NCI-H2081 treated with DMSO at 0.1 percent for 48 hours (cell line): Measurements from ENCODE around the gene TSPOAP1.

Experiments
- DNase-seq: peaks from one replicate; lab custom pipeline; 2025; lab: John Stamatoyannopoulos, UW

Gene TSPOAP1

GRCh38 chr17:58339755-58340404 lies 11.3 kb upstream of the TSPOAP1 start:
- no peak for DNase-seq

- DNase-seq: no peak
Measured at GRCh38 chr17:58338841-58339754, 10.5 kb upstream of the TSPOAP1 start.

GRCh38 chr17:58338454-58338840 lies 9.9 kb upstream of the TSPOAP1 start:
- no peak for DNase-seq

- DNase-seq: no peak
Measured at GRCh38 chr17:58337600-58338453, 9.2 kb upstream of the TSPOAP1 start.

GRCh38 chr17:58337210-58337599 lies 8.6 kb upstream of the TSPOAP1 start:
- DNase-seq: no peak

GRCh38 chr17:58336456-58337209 lies 8.0 kb upstream of the TSPOAP1 start:
- no peak for DNase-seq

- no peak for DNase-seq
Measured at GRCh38 chr17:58335779-58336455, 7.3 kb upstream of the TSPOAP1 start.

- DNase-seq: no peak
Measured at GRCh38 chr17:58335061-58335731, 6.6 kb upstream of the TSPOAP1 start.

GRCh38 chr17:58334661-58335060 lies 6.1 kb upstream of the TSPOAP1 start:
- DNase-seq: no peak

- no peak for DNase-seq
Measured at GRCh38 chr17:58334256-58334655, 5.7 kb upstream of the TSPOAP1 start.

GRCh38 chr17:58333736-58334207 lies 5.2 kb upstream of the TSPOAP1 start:
- DNase-seq: no peak

- no peak for DNase-seq
Measured at GRCh38 chr17:58332778-58333735, 4.5 kb upstream of the TSPOAP1 start.

- DNase-seq: no peak
Measured at GRCh38 chr17:58331815-58332777, 3.5 kb upstream of the TSPOAP1 start.

GRCh38 chr17:58330997-58331814 lies 2.6 kb upstream of the TSPOAP1 start:
- no peak for DNase-seq

- DNase-seq: no peak
Measured at GRCh38 chr17:58330538-58330996, 2.0 kb upstream of the TSPOAP1 start.

- DNase-seq: no peak
Measured at GRCh38 chr17:58329810-58330537, 1.4 kb upstream of the TSPOAP1 start.
